MM.1S (cell line): ENCODE results near the gene POGLUT2.

ENCODE experiments used
- EZH2 ChIP-seq: fragments of 300-600 bp; sonication (generic); optimal IDR thresholded peaks from 2 replicates; pipeline ENCODE3; 2017; ENCODE audit warnings: low read depth, mild to moderate bottlenecking, antibody characterized with exemption, low read length, mixed read lengths
- EZH2phosphoT487 ChIP-seq: fragments of 300-600 bp; sonication (generic); IDR thresholded peaks from 2 replicates; pipeline ENCODE4 v1.6.1; 2018; ENCODE audit warnings: antibody characterized with exemption, low read length

DNA sequence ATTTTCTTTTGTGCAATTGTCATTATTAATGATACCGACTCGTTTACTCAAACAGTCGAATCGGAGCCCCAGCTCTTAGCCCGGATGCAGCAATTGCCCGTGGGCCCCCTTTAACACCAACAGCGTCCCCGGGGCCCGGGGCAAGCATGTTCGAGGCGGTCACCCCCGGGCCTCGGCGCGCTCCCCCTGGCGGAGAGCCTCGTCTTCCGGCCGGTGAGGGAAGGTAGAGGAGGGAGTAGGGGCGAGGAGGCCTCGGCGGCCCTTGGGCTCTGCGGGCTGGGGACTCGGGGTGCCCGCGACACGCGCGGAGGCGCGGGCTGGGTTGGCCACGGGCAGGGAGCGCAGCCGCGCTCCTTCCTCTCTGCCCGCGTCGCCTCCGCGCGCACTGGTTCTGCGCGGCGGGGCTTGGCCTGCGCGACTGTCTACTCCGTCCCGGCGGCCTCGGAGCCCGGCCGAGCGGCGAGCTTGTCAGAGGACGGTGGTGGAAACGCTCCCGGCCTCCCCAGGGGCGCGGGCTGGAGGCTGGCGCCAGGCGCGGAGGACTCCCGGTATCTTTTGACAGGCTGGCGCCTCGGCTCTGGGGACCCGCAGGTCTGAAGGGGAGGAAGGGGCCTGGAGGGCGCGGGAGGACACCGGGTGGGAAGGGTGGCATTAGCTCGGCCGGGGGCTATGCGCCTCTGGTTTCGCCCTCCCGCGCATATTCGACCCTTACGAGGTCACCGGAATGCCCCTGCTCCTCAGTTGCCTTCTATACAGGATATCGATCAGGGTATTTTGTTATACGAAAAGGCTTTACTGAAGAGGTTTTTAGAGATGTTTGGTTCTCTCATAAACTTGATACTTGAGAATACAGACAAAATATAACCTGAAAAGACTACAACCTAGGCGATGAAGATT, 1.6 kb upstream of the POGLUT2 start:
- TF ChIP-seq EZH2phosphoT487 (no peak), EZH2 (no peak)
